ENCODE data around the gene PPP4R3A. TPM values are rescaled to one million over a fixed set of nuclear protein-coding genes. Genes with fewer than 3 reads are reported as not detected.
A peak's percentile ranks its signal among the peaks of the same experiment; 100 is the strongest.

The PPP4R3A gene
- total RNA-seq, 1 donor from 2014 or later: 89.7 TPM

- DNase-seq (ENCODE audit: low spot score): no peak
- H3K27me3 Mint-ChIP-seq (ENCODE audit: unreplicated experiment): no peaks in the 10 kb centered on the region
- no peaks in the 10 kb centered on the region for H3K36me3 Mint-ChIP-seq (ENCODE audit: low read depth, unreplicated experiment)
- no peaks in the 10 kb centered on the region for H3K4me1 Mint-ChIP-seq (ENCODE audit: unreplicated experiment)
- no peaks in the 10 kb centered on the region for H3K9me3 Mint-ChIP-seq (ENCODE audit: unreplicated experiment)
- H3K27ac Mint-ChIP-seq (ENCODE audit: unreplicated experiment): no peak overlapping the region
- no peak for TF ChIP-seq CTCF (IDR thresholded peaks at IDR 0.05; ENCODE audit: unreplicated experiment)
- H3K4me3 Mint-ChIP-seq (ENCODE audit: unreplicated experiment): no peak overlapping the region
Observed at GRCh38 chr14:91516663-91517388, 6.7 kb upstream of the PPP4R3A start.

- no peak for DNase-seq (ENCODE audit: low spot score)
- H3K9me3 Mint-ChIP-seq (ENCODE audit: unreplicated experiment): no peaks in the 10 kb centered on the region
- H3K4me1 Mint-ChIP-seq (ENCODE audit: unreplicated experiment): peaks cover 3% of the 10 kb centered on the region
- peaks cover 2% of the 10 kb centered on the region for H3K27me3 Mint-ChIP-seq (ENCODE audit: unreplicated experiment)
- H3K36me3 Mint-ChIP-seq (ENCODE audit: low read depth, unreplicated experiment): peaks cover 3% of the 10 kb centered on the region
- H3K27ac Mint-ChIP-seq (ENCODE audit: unreplicated experiment): no peak overlapping the region
- no peak overlapping the region for H3K4me3 Mint-ChIP-seq (ENCODE audit: unreplicated experiment)
- no peak for TF ChIP-seq CTCF (IDR thresholded peaks at IDR 0.05; ENCODE audit: unreplicated experiment)
Observed at GRCh38 chr14:91515979-91516378, 5.9 kb upstream of the PPP4R3A start.

- Mint-ChIP-seq H3K9me3 (ENCODE audit: unreplicated experiment) (no peaks in the 10 kb centered on the region), H3K36me3 (ENCODE audit: low read depth, unreplicated experiment) (peaks cover 14% of the 10 kb centered on the region), H3K4me3 (ENCODE audit: unreplicated experiment) (peak overlapping the region; percentile 93), H3K4me1 (ENCODE audit: unreplicated experiment) (peaks cover 14% of the 10 kb centered on the region), H3K27me3 (ENCODE audit: unreplicated experiment) (peaks cover 12% of the 10 kb centered on the region), H3K27ac (ENCODE audit: unreplicated experiment) (peak overlapping the region; percentile 99)
- no peak for TF ChIP-seq CTCF (IDR thresholded peaks at IDR 0.05; ENCODE audit: unreplicated experiment)
- DNase-seq (ENCODE audit: low spot score): no peak
Observed at GRCh38 chr14:91511043-91511383, 903 bp upstream of the PPP4R3A start.

- DNase-seq (ENCODE audit: low spot score): no peak
- peaks cover 12% of the 10 kb centered on the region for H3K27me3 Mint-ChIP-seq (ENCODE audit: unreplicated experiment)
- peaks cover 14% of the 10 kb centered on the region for H3K4me1 Mint-ChIP-seq (ENCODE audit: unreplicated experiment)
- peak overlapping the region; percentile 98 for H3K4me3 Mint-ChIP-seq (ENCODE audit: unreplicated experiment)
- TF ChIP-seq CTCF (IDR thresholded peaks at IDR 0.05; ENCODE audit: unreplicated experiment): no peak
- peaks cover 14% of the 10 kb centered on the region for H3K36me3 Mint-ChIP-seq (ENCODE audit: low read depth, unreplicated experiment)
- H3K27ac Mint-ChIP-seq (ENCODE audit: unreplicated experiment): peak overlapping the region; percentile 100
- H3K9me3 Mint-ChIP-seq (ENCODE audit: unreplicated experiment): no peaks in the 10 kb centered on the region
Observed at GRCh38 chr14:91509878-91510170, 286 bp downstream of the PPP4R3A start.

GRCh38 chr14:91509083-91509877, 830 bp downstream of the PPP4R3A start:
- H3K27me3 Mint-ChIP-seq (ENCODE audit: unreplicated experiment): peaks cover 12% of the 10 kb centered on the region
- TF ChIP-seq CTCF (IDR thresholded peaks at IDR 0.05; ENCODE audit: unreplicated experiment): no peak
- H3K4me3 Mint-ChIP-seq (ENCODE audit: unreplicated experiment): peak overlapping the region; percentile 99
- H3K4me1 Mint-ChIP-seq (ENCODE audit: unreplicated experiment): peaks cover 14% of the 10 kb centered on the region
- H3K9me3 Mint-ChIP-seq (ENCODE audit: unreplicated experiment): no peaks in the 10 kb centered on the region
- H3K27ac Mint-ChIP-seq (ENCODE audit: unreplicated experiment): peak overlapping the region; percentile 97
- H3K36me3 Mint-ChIP-seq (ENCODE audit: low read depth, unreplicated experiment): peaks cover 14% of the 10 kb centered on the region
- peak; percentile 24 for DNase-seq (ENCODE audit: low spot score)
